ENCODE results near the gene AURKB. TPM values are rescaled to one million over a fixed set of nuclear protein-coding genes. Genes with fewer than 3 reads are reported as not detected.
"Not testable (repeated sequence)": the region's sequence is repeated elsewhere in the genome, so short reads cannot be mapped to it uniquely, and the experiment has no call there.

The AURKB gene
- total RNA-seq, 1 experiment from 2014 or later, result 161 TPM

DNA sequence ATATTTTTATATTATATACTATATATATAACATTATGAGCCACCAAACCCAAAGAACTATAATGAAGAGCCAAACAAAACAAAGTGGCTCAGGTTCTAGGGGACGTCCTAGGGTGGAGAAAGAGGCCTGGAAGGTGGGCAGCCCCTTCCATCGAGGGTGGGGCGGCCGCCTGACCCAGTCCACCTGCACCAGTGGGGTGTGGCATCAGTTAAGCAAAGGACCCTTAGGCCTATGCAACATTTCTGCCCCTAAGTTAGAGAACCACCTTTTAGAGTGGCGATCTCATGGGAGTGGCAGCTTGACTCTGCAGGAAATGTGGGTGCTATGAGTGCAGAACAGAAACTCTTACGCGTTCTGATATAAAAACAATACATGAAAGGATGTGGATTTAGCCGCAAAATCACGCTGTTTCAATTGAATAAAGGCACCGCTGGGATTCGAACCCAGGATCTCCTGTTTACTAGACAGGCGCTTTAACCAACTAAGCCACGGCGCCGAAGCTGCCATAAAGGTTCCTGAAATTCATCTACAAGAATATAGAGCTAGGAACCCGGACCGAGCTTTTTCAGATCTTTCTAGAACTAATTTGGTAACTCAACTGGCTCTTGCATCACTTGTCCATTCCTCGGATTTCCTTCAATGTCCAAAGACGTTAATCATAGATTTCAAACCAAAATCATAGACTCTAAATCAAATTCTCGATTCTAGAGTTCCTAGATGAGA is 15.6 kb upstream of the AURKB start:
- DNase-seq (ENCODE audit: low read depth), result peak; percentile 86

DNA sequence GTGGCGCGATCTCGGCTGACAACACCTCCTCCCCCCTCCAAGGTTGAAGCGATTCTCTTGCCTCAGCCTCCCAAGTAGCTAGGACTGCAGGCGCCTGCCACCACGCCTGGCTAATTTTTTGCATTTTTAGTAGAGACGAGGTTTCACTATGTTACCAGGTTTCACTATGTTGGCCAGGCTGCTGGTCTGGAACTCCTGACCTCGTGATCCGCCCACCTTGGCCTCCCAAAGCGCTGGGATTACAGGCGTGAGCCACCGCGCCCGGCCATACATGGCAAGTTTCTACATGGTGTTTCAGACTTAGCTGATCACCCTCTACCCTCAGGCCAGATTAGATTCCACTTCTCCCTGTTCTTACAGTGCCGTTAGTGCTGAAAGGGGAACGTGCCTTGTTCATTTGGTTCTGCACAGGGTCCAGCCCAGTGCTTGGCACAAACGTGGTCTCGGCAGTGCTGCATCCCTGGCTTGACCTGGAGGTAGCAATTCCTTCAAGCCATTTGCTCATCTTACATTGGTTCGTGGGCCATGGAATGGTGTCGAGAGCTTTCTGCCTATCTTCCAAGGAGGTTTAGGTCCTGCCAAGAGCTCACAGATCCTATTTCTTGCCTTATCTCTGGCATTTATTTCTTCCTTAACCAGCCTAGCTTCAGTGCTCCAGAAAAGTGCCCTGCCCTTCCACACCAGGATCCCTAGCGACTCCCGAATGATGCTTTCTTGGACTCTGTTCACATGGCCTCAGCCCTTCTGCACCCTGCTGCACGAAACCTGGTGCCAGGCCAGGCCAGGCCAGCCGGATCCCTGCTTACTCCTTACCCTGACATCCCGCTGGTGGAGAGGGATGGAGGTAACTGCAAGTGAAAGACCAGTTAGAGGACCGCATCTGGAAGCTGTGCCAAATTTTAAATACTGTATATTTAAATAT is 14.8 kb upstream of the AURKB start:
- DNase-seq (ENCODE audit: low read depth), result no peak

DNA sequence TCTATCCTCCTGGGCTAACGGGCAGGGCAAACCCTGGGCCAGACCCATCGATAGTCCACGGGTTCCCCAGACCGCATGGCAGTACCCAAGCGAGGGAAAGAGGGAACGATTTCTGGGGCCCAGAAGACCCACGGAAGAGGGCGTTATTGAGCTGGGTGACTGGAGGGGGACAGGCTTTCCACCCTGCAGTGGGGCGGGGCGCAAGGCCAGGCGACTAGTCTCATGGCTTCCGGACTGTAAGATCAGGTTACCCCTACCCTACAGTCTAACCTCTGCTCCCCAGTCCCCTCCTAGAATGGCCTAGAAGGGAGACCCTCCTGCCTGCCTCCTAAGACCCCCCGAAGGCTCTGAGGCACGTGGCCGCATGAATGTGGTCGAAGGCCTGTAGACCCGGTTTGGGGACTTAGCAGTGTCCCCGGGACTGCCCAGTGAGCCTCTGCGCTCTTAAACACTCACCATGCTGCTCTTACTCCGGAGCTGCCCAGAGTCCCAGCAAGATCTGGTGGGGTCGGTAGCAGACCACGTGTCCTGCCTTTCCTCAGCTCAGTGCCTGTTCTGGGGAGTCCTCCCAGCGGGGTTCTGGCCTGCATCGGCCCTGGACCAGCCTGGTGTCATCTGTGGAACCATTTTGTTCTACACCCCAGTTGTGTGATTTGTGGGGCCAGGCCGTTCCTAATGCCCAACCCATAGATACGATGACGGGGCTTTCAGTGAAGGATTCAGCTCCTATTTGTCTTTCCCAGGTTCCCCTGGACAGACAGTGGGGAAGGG is 13.2 kb upstream of the AURKB start:
- peak; percentile 73 for DNase-seq (ENCODE audit: low read depth)

DNA sequence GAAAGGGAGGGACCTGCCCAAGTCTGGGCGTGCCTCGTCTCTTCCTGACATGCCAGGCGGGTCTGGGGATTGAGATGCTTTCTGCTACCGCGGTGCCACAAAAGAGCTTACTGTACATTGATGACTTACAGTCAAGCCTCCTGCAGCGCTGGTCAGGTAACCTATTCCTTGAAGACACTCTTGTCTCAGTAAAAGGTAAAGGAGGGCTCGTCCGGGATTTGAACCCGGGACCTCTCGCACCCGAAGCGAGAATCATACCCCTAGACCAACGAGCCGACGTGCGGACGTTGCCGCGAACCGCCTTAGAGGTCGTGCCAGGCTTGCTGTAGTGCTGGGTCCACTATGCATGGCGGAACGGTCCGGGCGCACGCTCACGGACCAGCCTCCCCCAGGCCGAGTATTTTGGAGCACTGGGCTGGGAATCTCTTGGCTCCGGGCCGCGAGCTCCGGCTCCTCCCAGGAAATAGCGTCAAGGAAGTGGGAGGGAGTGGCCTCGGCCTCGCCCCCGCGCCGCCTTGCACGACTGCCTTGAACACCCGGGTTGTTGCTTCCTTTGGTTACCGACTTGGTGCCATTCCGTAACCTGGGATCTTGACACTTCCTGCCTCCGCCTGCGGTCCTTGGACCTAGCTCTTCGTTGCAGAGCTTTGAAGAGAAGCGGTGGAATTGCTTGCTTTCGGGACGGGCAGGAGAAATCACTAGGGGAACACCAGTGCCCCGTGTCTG is 12.4 kb upstream of the AURKB start:
- DNase-seq (ENCODE audit: low read depth), result peak; percentile 98

DNA sequence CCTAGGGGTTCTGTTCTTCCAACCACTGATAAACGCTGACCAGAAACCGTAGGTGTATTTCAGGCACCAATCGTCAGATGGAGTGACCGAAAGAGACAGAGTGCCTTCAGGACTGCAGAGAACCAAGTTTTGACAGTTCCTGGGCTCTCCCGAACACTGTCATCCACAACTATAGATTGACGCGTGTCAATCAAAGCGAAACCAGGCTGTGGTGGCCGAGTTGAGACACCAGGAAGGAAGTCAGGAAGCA is 11.9 kb upstream of the AURKB start:
- no peak for DNase-seq (ENCODE audit: low read depth)

DNA sequence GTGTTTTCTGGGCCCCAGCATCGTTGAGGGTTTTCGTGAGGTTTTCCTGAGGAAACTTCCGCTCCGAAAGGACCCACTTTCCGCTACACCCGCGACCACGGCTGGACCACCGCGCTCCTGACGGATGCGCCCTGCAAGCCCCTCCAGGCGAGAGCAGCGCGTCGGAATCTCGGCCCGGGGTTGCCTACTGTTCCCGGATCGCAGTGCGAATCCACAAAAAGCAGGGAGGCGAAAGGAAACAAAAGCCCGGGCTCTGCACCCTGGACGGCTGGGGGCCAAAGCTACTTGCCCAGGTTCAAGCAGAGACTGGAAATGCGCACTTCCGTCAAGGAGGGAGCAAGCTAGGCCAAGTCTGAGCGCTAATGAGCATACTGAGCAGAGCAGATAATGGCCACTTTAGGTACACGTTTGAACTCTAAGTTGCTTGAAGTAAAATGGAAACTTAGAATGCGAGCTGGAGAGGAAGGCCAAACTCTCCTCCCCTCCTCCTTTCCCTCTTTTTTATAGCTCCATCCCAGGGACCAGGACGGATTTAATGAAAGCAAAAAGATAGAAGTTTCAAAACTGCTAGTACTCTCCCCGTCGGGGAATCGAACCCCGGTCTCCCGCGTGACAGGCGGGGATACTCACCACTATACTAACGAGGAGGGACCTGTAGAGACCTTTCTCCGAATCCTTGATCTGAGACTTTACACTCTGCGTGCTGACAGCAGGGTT is 11.4 kb upstream of the AURKB start:
- DNase-seq (ENCODE audit: low read depth), result peak; percentile 90

DNA sequence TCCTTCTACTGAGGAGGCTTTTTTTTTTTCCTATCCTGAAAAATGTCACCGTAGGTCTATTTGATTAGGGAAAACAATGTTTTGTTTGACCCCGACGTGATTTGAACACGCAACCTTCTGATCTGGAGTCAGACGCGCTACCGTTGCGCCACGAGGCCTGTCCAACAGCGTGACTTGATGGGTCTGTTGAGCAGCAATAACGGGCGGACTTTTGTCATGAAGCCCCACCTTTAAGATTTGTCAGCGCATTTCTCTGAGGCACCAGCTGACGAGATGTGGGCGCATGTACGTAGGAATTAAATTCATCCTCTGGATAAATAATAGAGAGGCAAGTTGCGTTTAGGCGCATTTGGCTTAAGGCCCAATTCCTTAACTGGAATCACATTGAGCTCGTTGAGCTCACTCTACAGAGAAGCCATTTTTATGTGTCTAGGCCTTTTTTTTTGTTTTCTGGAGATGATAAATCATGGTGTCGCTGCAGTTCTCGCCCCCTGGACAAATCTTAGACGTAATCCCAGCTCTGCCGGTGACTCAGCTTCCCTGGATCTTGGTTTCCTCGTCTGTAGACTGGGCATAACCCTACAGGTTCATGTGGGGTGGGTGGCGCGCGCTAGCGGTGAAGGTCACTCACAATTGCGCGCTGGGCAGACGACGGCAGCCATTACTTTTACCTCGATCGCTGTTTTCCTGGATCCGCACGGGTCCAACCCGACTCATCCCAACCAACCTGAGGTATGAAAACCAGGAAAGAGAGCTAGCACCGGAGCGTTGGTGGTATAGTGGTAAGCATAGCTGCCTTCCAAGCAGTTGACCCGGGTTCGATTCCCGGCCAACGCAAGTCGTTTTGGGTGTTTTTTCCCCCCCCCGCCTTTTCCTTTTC is 10.6 kb upstream of the AURKB start:
- DNase-seq (ENCODE audit: low read depth), result peak; percentile 95

DNA sequence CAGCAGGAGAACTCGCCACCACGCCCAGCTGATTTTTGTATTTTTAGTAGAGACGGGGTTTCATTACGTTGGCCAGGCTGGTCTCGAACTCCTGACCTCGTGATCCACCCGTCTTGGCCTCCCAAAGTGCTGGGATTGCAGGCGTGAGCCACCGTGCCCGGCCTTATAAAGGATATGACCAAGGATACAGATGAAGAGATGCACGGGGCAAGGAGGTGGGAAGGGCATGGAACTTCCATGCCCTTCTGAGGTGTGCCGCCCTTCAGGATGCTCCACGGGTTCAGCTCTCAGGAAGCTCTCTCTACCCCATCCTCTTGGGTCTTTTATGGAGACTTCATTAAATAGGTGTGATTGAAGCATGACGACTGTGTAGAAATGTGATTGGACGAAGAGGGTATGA is 3.6 kb upstream of the AURKB start:
- not testable (repeated sequence) for DNase-seq (ENCODE audit: low read depth)

DNA sequence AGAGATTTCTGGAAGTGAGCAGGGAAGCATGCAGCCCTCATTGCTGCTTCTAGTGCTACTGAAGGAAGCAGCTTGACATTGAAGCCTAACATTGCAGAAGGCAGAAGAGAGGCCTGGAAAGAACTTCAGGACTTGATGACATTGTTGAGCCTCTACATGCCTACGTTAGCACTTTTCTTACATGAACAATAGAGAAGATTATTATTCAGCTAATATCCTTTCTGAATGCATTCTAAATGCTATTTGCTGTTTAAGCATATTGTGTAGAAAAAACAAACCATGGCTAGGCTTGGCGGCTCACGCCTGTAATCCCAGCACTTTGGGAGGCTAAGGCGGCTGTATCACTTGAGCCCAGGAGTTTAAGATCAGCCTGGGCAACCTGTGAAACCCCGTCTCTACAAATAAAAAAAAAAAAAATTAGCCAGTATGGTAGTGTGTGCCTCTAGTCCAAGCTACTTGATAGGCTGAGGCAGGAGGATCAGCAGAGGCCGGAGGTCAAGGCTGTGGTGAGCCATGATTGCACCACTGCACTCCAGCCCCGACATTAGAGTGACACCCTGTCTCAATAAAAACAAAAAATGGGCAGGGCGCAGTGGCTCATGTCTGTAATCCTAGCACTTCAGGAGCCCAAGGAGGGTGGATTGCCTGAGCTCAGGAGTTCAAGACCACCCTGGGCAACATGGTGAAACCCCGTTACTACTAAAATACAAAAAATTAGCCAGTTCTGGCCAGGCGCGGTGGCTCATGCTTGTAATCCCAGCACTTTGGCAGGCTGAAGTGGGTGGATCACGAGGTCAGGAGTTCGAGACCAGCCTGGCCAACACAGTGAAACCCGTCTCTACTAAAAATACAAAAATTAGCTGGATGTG is 2.2 kb upstream of the AURKB start:
- DNase-seq (ENCODE audit: low read depth), result peak; percentile 57

DNA sequence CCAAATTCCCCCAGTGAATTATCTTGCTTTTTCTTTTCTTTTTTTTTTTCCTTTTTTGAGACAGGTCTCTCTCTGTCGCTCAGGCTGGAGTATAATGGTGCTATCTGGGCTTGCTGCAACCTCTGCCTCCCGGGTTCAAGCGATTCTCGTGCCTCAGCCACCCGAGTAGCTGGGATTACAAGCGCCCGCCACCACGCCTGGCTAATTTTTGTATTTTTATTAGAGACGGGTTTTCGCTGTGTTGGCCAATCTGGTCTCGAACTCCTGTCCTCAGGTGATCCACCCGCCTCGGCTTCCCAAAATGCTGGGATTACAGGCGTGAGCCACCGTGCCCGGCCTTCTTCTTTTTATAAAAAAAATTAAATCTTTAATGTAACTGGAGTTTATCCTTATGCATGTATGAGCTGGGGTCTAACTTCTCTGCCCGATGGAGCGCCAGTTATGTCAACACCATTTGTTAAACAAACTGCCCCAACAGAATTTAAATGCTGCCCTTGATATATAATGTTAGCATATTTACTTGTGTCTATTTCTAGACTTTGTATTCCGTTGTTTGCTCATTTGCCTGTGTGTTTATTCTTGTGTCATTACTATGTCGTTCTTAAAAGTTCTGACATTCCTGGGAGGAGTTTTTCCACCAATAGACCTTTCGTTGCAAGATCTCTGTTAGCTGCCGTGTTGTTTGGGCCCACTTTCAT is 535 bp upstream of the AURKB start:
- DNase-seq (ENCODE audit: low read depth), result no peak

DNA sequence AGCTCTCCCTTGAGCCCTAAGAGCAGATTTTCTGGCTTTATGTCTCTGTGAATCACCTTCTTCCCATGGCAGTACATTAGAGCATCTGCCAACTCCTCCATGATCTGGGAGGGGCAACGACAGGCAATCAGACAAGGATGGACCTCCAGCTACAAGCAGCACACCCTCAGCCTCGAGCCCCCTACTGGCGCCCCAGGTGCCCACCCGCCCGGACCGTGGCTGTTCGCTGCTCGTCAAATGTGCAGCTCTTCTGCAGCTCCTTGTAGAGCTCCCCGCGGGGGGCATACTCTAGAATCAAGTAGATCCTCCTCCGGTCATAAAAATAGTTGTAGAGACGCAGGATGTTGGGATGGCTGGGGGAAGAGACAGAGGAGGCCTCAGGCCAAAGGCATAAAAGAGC is 3.8 kb downstream of the AURKB start:
- DNase-seq (ENCODE audit: low read depth), result no peak

DNA sequence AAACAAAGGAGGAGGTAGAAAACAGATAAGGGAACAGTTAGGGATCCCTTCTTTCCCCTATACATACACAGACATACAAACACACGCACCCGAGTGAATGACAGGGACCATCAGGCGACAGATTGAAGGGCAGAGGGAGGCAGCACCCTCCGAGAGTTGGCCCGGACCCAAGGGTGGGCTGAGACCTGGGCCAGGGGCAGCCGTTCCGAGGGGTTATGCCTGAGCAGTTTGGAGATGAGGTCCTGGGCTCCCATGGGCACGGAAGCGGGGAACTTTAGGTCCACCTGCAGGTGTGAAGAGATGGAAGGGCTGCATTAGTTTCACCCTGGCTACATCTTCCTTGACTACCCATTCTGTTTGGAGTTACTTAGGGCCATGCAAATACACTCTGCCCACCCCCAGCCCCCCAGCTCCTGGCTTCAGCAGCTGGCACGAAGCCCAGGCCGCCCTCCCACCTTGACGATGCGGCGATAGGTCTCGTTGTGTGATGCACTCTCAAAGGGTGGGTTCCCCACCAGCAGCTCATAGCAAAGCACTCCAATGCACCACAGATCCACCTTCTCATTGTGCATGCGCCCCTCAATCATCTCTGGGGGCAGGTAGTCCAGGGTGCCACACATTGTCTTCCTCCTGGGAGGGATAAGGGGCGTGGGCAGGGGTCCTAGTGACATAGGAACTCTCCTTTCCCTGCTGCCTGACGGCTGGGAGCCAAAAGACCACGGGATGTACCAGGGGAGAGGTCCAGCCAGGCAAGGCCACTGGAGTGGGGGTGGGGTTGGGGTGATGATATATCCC is 5.4 kb downstream of the AURKB start:
- no peak for DNase-seq (ENCODE audit: low read depth)

DNA sequence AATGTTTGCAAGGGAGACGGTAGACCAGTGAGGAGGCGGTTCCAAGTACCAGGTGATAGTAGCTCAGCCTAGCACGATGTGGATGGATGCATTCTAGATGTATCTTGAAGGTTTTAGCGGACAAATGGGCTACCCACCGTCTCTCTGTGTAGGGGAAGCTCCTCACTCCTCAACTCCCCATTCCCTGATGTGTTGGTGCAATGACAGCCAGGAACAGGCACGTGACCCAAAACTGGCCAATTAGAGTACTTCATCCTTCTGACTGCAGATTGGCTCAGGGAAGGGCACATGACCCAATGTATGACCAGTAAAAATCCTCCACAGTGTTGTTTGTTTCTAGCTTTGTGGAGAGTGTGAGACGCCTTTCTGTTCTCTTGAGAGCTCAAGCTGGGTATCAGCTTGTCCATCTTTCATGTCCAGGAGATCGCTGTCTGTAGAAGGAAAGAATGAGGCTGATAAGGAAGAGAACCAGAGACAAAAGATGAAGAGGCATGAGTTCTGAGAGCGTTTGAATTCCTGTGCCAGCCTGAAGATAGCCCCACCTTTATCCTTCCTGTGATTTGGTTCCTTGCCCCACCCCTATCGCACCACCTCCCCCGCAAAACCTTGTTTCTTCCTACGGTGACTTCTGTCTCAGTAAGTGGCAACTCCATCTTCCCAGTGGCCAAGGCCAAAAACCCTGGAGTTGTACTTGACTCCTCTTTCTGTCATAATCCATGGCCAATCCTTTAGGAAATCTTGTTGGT is 18.1 kb downstream of the AURKB start:
- DNase-seq (ENCODE audit: low read depth), result peak; percentile 79

DNA sequence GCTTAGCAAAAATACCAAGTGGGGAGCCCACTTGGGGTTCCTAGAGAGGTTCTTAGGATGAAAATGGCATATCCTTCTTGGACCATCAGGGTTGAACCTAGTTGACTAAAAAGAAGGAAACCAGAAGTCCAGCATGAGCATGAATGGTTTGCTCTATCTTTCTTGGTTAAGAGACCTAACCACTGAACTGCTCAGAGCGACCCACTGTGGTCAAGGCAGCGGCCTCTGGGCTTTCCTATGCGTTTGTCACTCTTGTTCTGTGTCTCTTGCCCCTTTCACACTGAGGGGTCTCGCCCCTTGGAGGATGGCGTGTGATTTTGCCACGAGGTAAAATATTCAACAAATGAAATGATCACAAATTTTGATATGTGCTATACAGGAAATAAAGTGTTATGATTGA is 19.9 kb downstream of the AURKB start:
- DNase-seq (ENCODE audit: low read depth), result no peak

DNA sequence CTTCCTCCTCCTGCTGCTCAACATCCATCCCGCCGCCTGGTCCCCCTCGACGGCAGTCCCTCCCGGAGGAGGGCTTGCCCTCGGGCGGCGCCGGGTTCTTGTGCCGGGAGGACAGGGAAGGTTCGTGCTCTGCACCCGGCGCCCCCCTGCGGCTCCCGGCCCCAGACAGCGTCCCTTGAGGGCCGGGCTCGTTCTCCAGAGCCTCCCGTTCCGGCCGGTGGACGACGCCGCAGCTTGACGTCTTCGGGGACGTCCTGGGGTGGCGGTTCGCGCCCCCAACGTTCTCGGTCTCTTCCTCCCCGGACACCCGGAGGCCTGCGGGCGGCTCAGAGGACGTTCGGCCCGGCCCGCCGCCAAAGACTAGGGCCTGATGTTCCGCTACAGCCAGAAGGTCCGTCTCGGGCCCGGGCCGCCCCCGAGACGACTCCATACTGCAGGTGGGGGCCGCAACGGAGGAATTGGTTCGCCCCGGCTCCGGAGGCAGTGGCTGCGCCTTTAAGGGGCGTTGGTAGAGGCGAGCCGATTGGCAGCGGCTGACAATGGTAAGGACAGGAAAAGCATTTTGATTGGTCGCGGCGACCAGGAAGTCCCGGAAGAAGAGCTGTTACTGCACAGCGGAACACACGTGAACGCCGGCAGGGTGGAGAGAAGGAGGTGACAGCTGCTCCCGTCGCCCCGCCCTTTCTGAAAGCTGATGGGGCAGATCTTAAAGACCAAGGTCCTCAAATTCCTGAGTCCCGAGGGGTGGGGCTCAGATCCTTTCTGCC is 20.5 kb downstream of the AURKB start, which contains the start of gene BORCS6:
Gene BORCS6 (minus strand): TSS at position 470 of the 767 bp plus-strand sequence. CDS start 40 bp downstream, at position 430.
- peak; percentile 99 for DNase-seq (ENCODE audit: low read depth)

All from HT1080 (cell line).